Mucosa of descending colon (tissue), 3 donors: ENCODE results near the gene ATXN1L. TPM values are rescaled to one million over a fixed set of nuclear protein-coding genes. Genes with fewer than 3 reads are reported as not detected.
"Not testable (repeated sequence)": the region's sequence is repeated elsewhere in the genome, so short reads cannot be mapped to it uniquely, and the experiment has no call there.

Experiments
- ATAC-seq: fragments of 200-7000 bp; cut with Tn5 transposase; one replicate; pipeline ENCODE4 v1.9.1; 2020; ENCODE audit warnings: mild to moderate bottlenecking, moderate library complexity
- DNase-seq, 3 donors: peaks; one replicate each; pipeline ENCODE4 v3.0.0-alpha.2; 2020
- H3K36me3 ChIP-seq: fragments of 200-600 bp; one replicate; pipeline ENCODE4 v1.8.0; 2021; ENCODE audit warnings: low read depth, mild to moderate bottlenecking
- H3K4me1 ChIP-seq: fragments of 200-600 bp; one replicate; pipeline ENCODE4 v1.8.0; 2021; ENCODE audit warnings: low read depth, mild to moderate bottlenecking
- H3K4me3 ChIP-seq: fragments of 200-600 bp; one replicate; pipeline ENCODE4 v1.8.0; 2021; ENCODE audit warnings: mild to moderate bottlenecking
- H3K9me3 ChIP-seq: fragments of 200-600 bp; one replicate; pipeline ENCODE4 v1.8.0; 2021; ENCODE audit warnings: mild to moderate bottlenecking
- intact Hi-C, 2 donors: fragments of 100-400 bp; cut with DNase I in 1 of 2; cut with micrococcal nuclease in 1 of 2; formaldehyde crosslinking; loops; one replicate each; pipeline versions ENCODE4 v1.11.0 to v1.11.1; 2022; cut with DNase I, micrococcal nuclease
- total RNA-seq, 3 donors: library from RNA; stranded (reverse); fragmentation: NEBNext Ultra II Directional in 2 of 3; extraction: Animal tissue kit (Norgen Biotek cat#: 25700) in 2 of 3; gene quantifications; one replicate each; pipeline versions ENCODE4 v1.2.1 to v1.2.4, GENCODE V29; 2021 to 2023
- TF ChIP-seq, protein P1 (sequence below): fragments of 200-600 bp; IDR thresholded peaks from one replicate; pipeline ENCODE4 v1.8.0; 2022; ENCODE audit warnings: antibody characterized with exemption, mild to moderate bottlenecking
- donor health status: DM: no; HTN: no; CAD: no; lungs with moderate emphysema.
- donor health status: DM: no; HTN: no; CAD: no.
- donor health status: DM: no; HTN: yes; CAD: no.

ATXN1L gene
- total RNA-seq, 3 donors from 2014 or later: 21.6 to 38.7 (median 24.0) TPM

DNA sequence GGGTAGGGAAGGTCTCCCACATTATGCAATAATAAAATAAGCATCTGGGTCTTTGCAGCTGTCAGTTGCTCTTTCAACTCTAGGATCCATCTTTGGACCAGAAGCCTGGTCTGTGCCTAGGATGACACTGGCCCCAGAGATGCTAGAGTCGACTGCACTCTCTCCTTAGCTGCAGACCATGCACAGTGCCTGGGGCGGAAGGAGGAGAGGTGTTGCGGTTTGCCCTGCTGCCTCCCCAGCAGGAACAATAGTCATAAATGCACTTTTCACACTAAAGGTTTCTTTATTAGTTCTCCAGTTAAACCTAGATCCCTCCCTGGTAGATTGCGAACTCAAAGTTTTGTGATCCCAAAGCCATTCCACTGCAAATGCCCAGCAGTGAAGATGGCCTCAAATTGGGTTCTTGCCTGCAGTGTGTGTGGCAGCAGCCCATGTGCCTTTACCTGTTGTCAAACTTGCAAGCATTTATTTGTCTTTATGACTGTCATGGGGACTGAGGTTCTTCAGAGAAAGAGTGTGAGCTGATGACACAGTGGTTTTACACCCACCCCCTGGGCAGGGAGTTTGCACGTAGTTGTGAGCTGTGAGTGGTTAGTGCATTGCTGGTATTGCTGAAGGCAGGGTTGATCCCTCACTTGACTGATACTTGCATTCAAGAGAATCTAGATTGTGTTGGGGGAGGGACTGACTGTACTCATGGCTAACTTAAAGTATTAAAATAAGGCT lies 10.3 kb downstream of the ATXN1L start:
- no peaks in the 10 kb centered on the region for H3K36me3 ChIP-seq
- no peaks in the 10 kb centered on the region for H3K4me1 ChIP-seq
- DNase-seq (no peak), ATAC-seq (peak; percentile 30)
- intact Hi-C loops: no loop called here
- no peaks in the 10 kb centered on the region for H3K9me3 ChIP-seq
- no peak overlapping the region for H3K4me3 ChIP-seq
- TF ChIP-seq, protein P1, sequence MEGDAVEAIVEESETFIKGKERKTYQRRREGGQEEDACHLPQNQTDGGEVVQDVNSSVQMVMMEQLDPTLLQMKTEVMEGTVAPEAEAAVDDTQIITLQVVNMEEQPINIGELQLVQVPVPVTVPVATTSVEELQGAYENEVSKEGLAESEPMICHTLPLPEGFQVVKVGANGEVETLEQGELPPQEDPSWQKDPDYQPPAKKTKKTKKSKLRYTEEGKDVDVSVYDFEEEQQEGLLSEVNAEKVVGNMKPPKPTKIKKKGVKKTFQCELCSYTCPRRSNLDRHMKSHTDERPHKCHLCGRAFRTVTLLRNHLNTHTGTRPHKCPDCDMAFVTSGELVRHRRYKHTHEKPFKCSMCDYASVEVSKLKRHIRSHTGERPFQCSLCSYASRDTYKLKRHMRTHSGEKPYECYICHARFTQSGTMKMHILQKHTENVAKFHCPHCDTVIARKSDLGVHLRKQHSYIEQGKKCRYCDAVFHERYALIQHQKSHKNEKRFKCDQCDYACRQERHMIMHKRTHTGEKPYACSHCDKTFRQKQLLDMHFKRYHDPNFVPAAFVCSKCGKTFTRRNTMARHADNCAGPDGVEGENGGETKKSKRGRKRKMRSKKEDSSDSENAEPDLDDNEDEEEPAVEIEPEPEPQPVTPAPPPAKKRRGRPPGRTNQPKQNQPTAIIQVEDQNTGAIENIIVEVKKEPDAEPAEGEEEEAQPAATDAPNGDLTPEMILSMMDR: no peak

DNA sequence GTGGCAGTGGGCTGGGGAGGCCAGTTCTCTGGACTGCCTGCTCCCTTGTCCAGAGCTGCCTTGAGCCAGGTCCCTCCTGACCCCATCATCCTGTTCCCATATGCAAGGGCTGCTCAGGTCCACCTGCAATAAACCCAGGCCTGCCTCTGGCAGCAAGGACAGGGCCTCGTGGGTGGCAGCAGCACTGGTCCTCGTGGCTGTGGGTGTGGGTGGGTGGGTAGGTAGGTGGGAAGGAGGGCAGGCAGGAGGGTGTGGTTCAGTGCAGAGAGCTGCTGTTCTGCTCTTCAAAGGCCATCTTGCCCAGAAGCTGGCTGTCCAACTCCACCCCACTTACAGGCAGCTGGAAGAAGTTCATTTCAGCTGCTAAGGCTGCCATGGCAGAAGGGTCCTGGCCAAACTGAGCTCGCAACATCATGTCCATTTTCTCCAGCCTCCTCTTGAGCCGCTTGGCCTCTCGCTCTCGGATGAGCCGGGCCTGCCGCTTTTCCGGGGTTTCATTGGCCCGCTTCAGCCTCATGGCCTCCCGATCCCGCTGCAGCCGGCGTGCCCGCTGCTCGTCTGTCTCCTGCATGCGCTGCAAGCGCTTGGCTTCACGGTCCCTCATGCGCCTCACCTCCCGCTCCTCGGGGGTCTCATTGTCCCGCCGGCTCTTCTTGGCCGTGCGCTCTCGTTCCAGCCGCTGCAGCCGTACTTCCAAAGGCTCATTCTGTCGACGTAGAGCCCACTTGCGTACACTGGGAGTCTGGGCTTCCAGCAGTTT lies 14.2 kb downstream of the ATXN1L start:
- H3K4me1 ChIP-seq: no peaks in the 10 kb centered on the region
- no peak for ATAC-seq
- no peaks in the 10 kb centered on the region for H3K36me3 ChIP-seq
- no peak for DNase-seq
- intact Hi-C loops: no loop called here
- TF ChIP-seq, protein P1: no peak
- H3K9me3 ChIP-seq: no peaks in the 10 kb centered on the region
- H3K4me3 ChIP-seq: no peak overlapping the region

DNA sequence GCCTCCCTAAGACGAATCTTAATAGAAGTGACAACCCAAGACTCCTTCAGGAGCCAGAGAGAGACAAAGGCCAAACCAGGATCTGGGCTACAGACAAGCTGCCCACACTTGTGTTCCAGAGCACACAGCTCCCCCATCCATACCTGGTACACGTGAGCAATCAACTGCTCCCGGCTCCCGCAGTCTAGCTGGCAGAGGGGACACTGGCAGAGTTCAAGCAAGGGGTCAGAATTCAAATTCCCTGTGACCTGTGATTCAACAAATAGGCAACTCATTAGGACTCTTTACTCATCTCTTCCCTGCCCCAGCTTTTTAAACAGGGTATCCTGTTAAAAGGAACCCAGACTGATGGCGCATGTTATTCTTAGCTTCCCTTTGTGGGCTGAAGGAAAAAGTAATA lies 18.2 kb downstream of the ATXN1L start:
- no peak for ATAC-seq

DNA sequence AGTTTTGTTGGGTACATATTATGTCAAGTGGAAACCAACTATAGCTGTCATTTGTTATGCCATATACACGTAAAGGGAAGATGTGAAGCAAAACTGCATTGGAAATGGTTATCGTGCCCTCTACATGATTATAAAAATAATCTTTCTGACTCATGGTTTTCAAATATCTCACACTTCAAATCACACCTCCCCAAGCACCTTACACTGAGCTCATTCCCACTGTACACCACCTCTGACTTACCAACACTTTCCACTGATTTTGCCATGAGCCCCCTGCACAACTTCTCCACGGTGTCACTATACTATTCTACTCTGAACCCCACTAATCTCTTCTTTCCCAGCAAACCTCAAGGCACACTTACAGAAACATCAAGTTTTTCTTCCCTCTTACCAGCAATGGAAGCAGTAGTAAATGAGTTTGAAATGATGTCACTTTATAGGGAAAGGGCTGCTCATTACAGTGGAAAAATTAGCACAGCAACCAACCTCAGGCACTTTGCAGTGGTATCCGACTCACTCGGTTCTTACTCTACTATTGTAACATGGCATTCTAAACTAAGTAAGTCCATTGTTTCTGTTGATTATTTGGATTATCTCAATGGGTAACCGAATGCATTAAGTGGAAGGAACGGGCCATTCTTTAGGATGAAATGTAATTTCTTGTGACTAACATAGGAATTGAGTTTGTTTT lies 19.5 kb downstream of the ATXN1L start:
- DNase-seq (no peak), ATAC-seq (no peak)
- Histone ChIP-seq H3K9me3 (no peaks in the 10 kb centered on the region), H3K4me3 (no peak overlapping the region), H3K36me3 (no peaks in the 10 kb centered on the region), H3K4me1 (no peaks in the 10 kb centered on the region)
- intact Hi-C loops: no loop called here
- TF ChIP-seq, protein P1: no peak

More for the DNA sequence above, 18.2 kb downstream of the ATXN1L start:
- no peak for DNase-seq
- TF ChIP-seq, protein P1: no peak
- H3K36me3 ChIP-seq: no peaks in the 10 kb centered on the region
- no peak overlapping the region for H3K4me3 ChIP-seq
- H3K4me1 ChIP-seq: no peaks in the 10 kb centered on the region
- intact Hi-C loops: no loop called here
- no peaks in the 10 kb centered on the region for H3K9me3 ChIP-seq

DNA sequence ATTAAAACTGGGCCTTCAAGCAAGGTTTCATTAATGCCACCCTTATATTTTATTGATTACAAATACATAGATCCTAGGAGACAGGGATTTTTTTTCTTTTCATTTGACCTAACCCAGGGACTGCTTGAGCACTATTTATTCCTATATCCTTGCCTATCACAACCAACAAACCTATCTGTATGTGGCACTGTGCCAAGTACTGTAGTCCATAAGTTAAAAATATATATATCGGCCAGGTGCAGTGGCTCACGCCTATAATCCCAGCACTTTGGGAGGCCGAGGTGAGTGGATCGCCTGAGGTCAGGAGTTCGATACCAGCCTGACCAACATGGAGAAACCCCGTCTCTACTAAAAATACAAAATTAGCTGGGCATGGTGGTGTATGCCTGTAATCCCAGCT lies 21.4 kb downstream of the ATXN1L start:
- H3K9me3 ChIP-seq, H3K36me3 ChIP-seq, ATAC-seq: not testable (repeated sequence)

DNA sequence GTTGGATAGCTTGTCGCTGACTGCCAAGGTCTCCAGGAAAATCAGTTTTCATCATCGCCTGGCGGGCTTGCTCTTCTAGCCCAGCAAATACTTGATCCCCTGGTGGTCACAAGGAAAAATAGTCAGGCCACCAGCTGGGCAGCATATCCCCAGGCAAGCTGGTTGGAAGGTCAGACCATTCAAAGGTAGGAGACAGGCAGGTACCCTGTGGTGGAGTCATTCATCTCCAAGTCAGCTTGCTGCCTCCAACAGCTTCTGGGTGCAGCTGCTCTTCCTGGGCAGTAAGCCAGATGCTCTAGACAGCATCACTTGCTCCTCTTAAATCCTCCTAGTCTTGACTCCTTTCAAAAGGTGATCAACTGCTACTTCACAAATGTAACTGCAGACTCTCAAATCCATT lies 22.2 kb downstream of the ATXN1L start:
- Histone ChIP-seq H3K4me3 (no peak overlapping the region), H3K9me3 (no peaks in the 10 kb centered on the region), H3K36me3 (no peaks in the 10 kb centered on the region), H3K4me1 (no peaks in the 10 kb centered on the region)
- DNase-seq: no peak
- intact Hi-C loops: no loop called here
- no peak for ATAC-seq
- TF ChIP-seq, protein P1: no peak

More for the DNA sequence above, 21.4 kb downstream of the ATXN1L start:
- H3K4me1 ChIP-seq, DNase-seq, intact Hi-C loops, H3K4me3 ChIP-seq: not testable (repeated sequence)
